Natural killer cell treated with Interleukin-12 subunit alpha and Interleukin-12 subunit beta and Interleukin-15 and Interleukin-18, amount 100 ng/mL, for 72 hours (primary cell): ENCODE results near the gene OAF. TPM values are rescaled to one million over a fixed set of nuclear protein-coding genes. Genes with fewer than 3 reads are reported as not detected.

Experiments used
- ATAC-seq, 2 donors: fragments of 150-1000 bp; cut with Tn5 transposase in 1 of 2; sonication (Bioruptor Pico), chemical (Tn5 transposase) in 1 of 2; 2 replicates each; pipeline ENCODE4 v1.10.0; 2021
- DNase-seq: peaks from one replicate; pipeline ENCODE4 v3.0.0; 2022; ENCODE audit warnings: low spot score
- H3K27ac Mint-ChIP-seq, 2 donors: 1 replicate in 1 of 2; 2 replicates in 1 of 2; pipeline ENCODE4 v1.8.0; 2022; ENCODE audit warnings: mixed read lengths in 2 of 2, mild to moderate bottlenecking in 1 of 2, moderate library complexity in 1 of 2
- H3K27me3 Mint-ChIP-seq, 2 donors: 1 replicate in 1 of 2; 2 replicates in 1 of 2; pipeline ENCODE4 v1.8.0; 2022; ENCODE audit warnings: mixed read lengths in 2 of 2
- H3K36me3 Mint-ChIP-seq: one replicate; pipeline ENCODE4 v1.8.0; 2022; ENCODE audit warnings: mixed read lengths
- H3K4me1 Mint-ChIP-seq, 2 donors: 1 replicate in 1 of 2; 2 replicates in 1 of 2; pipeline ENCODE4 v1.8.0; 2022; ENCODE audit warnings: low read depth in 2 of 2, mixed read lengths in 2 of 2, mild to moderate bottlenecking in 1 of 2
- H3K4me3 Mint-ChIP-seq: one replicate; pipeline ENCODE4 v1.8.0; 2022; ENCODE audit warnings: mixed read lengths
- H3K9me3 Mint-ChIP-seq: 2 replicates; pipeline ENCODE4 v1.8.0; 2022; ENCODE audit warnings: mixed read lengths
- total RNA-seq, 2 donors: library from RNA; stranded (reverse); gene quantifications; one replicate each; pipeline ENCODE4 v1.2.3, GENCODE V29; 2022

Gene OAF
- total RNA-seq, 2 donors from 2014 or later: 1.1 to 1.9 TPM

- H3K4me3 Mint-ChIP-seq: no peak overlapping the region
- H3K36me3 Mint-ChIP-seq: no peaks in the 10 kb centered on the region
- peaks cover 19 to 25% of the 10 kb centered on the region in 2 donors for H3K27me3 Mint-ChIP-seq
- H3K27ac Mint-ChIP-seq: no peak overlapping the region
- H3K9me3 Mint-ChIP-seq: no peaks in the 10 kb centered on the region
- ATAC-seq (no peak), DNase-seq (no peak)
- H3K4me1 Mint-ChIP-seq: no peaks in the 10 kb centered on the region
Observed at GRCh38 chr11:120201653-120202052, 9.2 kb upstream of the OAF start.

- H3K36me3 Mint-ChIP-seq: no peaks in the 10 kb centered on the region
- no peak for ATAC-seq
- H3K27me3 Mint-ChIP-seq: peaks cover 36 to 44% of the 10 kb centered on the region in 2 donors
- no peaks in the 10 kb centered on the region for H3K9me3 Mint-ChIP-seq
- no peak for DNase-seq
- H3K4me1 Mint-ChIP-seq: peaks cover 12% of the 10 kb centered on the region in 2 donors
- H3K27ac Mint-ChIP-seq: no peak overlapping the region
- H3K4me3 Mint-ChIP-seq: no peak overlapping the region
Observed at GRCh38 chr11:120203626-120204025, 7.2 kb upstream of the OAF start.

GRCh38 chr11:120205596-120206161, 5.2 kb upstream of the OAF start:
- H3K4me3 Mint-ChIP-seq: no peak overlapping the region
- peaks cover 29 to 46% of the 10 kb centered on the region in 2 donors for H3K27me3 Mint-ChIP-seq
- no peak for DNase-seq
- no peaks in the 10 kb centered on the region for H3K9me3 Mint-ChIP-seq
- ATAC-seq: no peak
- no peak overlapping the region for H3K27ac Mint-ChIP-seq
- no peaks in the 10 kb centered on the region for H3K36me3 Mint-ChIP-seq
- H3K4me1 Mint-ChIP-seq: peaks cover 20 to 22% of the 10 kb centered on the region in 2 donors

- DNase-seq (no peak), ATAC-seq (no peak)
- H3K36me3 Mint-ChIP-seq: no peaks in the 10 kb centered on the region
- no peak overlapping the region for H3K4me3 Mint-ChIP-seq
- H3K27ac Mint-ChIP-seq: no peak overlapping the region
- peaks cover 32 to 37% of the 10 kb centered on the region in 2 donors for H3K27me3 Mint-ChIP-seq
- H3K9me3 Mint-ChIP-seq: no peaks in the 10 kb centered on the region
- peaks cover 25 to 27% of the 10 kb centered on the region in 2 donors for H3K4me1 Mint-ChIP-seq
Observed at GRCh38 chr11:120207512-120207911, 3.3 kb upstream of the OAF start.

- Mint-ChIP-seq H3K4me3 (no peak overlapping the region), H3K9me3 (no peaks in the 10 kb centered on the region), H3K4me1 (peaks cover 25 to 27% of the 10 kb centered on the region in 2 donors), H3K27ac (no peak overlapping the region), H3K27me3 (peaks cover 32 to 37% of the 10 kb centered on the region in 2 donors), H3K36me3 (no peaks in the 10 kb centered on the region)
- ATAC-seq: no peak
- DNase-seq: no peak
Observed at GRCh38 chr11:120208001-120208441, 2.8 kb upstream of the OAF start.

GRCh38 chr11:120208777-120209176, 2.1 kb upstream of the OAF start:
- peaks cover 25 to 27% of the 10 kb centered on the region in 2 donors for H3K4me1 Mint-ChIP-seq
- no peaks in the 10 kb centered on the region for H3K36me3 Mint-ChIP-seq
- DNase-seq (no peak), ATAC-seq (no peak)
- H3K9me3 Mint-ChIP-seq: no peaks in the 10 kb centered on the region
- H3K27ac Mint-ChIP-seq: no peak overlapping the region
- H3K27me3 Mint-ChIP-seq: peaks cover 32 to 37% of the 10 kb centered on the region in 2 donors
- peak overlapping the region; percentile 18 for H3K4me3 Mint-ChIP-seq

- peak overlapping the region; percentile 28 to 64 for H3K27ac Mint-ChIP-seq
- H3K4me3 Mint-ChIP-seq: peak overlapping the region; percentile 92
- peaks cover 30 to 34% of the 10 kb centered on the region in 2 donors for H3K27me3 Mint-ChIP-seq
- no peak for DNase-seq
- peaks cover 25 to 27% of the 10 kb centered on the region in 2 donors for H3K4me1 Mint-ChIP-seq
- no peaks in the 10 kb centered on the region for H3K36me3 Mint-ChIP-seq
- no peak for ATAC-seq
- no peaks in the 10 kb centered on the region for H3K9me3 Mint-ChIP-seq
Observed at GRCh38 chr11:120209746-120210625, 846 bp upstream of the OAF start.

- Mint-ChIP-seq H3K36me3 (no peaks in the 10 kb centered on the region), H3K4me3 (peak overlapping the region; percentile 92), H3K27ac (no peak overlapping the region), H3K4me1 (peaks cover 25 to 27% of the 10 kb centered on the region in 2 donors), H3K27me3 (peaks cover 23% of the 10 kb centered on the region in 2 donors), H3K9me3 (no peaks in the 10 kb centered on the region)
- ATAC-seq (no peak), DNase-seq (no peak)
Observed at GRCh38 chr11:120211522-120212258, 858 bp downstream of the OAF start.

- DNase-seq (no peak), ATAC-seq (no peak)
- no peak overlapping the region for H3K4me3 Mint-ChIP-seq
- H3K9me3 Mint-ChIP-seq: no peaks in the 10 kb centered on the region
- no peak overlapping the region for H3K27ac Mint-ChIP-seq
- H3K36me3 Mint-ChIP-seq: no peaks in the 10 kb centered on the region
- H3K4me1 Mint-ChIP-seq: peaks cover 25 to 27% of the 10 kb centered on the region in 2 donors
- peaks cover 16 to 20% of the 10 kb centered on the region in 2 donors for H3K27me3 Mint-ChIP-seq
Observed at GRCh38 chr11:120212259-120212878, 1.5 kb downstream of the OAF start.

- no peak for DNase-seq
- Mint-ChIP-seq H3K9me3 (no peaks in the 10 kb centered on the region), H3K27me3 (peaks cover 10 to 14% of the 10 kb centered on the region in 2 donors), H3K36me3 (no peaks in the 10 kb centered on the region), H3K27ac (no peak overlapping the region), H3K4me1 (peaks cover 20 to 22% of the 10 kb centered on the region in 2 donors), H3K4me3 (no peak overlapping the region)
- ATAC-seq: no peak
Observed at GRCh38 chr11:120212926-120213325, 2.1 kb downstream of the OAF start.

- ATAC-seq: no peak
- no peak overlapping the region for H3K4me3 Mint-ChIP-seq
Observed at GRCh38 chr11:120214581-120214980, 3.7 kb downstream of the OAF start.

GRCh38 chr11:120215634-120216033, 4.8 kb downstream of the OAF start:
- Mint-ChIP-seq H3K4me1 (peaks cover 4 to 5% of the 10 kb centered on the region in 2 donors), H3K36me3 (no peaks in the 10 kb centered on the region), H3K4me3 (no peak overlapping the region), H3K27ac (no peak overlapping the region), H3K9me3 (no peaks in the 10 kb centered on the region), H3K27me3 (peaks cover 0 to 5% of the 10 kb centered on the region in 2 donors)
- ATAC-seq: no peak
- DNase-seq: no peak

More at GRCh38 chr11:120214581-120214980, 3.7 kb downstream of the OAF start:
- Mint-ChIP-seq H3K4me1 (peaks cover 11 to 14% of the 10 kb centered on the region in 2 donors), H3K36me3 (no peaks in the 10 kb centered on the region), H3K27me3 (peaks cover 0 to 5% of the 10 kb centered on the region in 2 donors), H3K9me3 (no peaks in the 10 kb centered on the region), H3K27ac (no peak overlapping the region)
- DNase-seq: no peak

- no peak overlapping the region for H3K27ac Mint-ChIP-seq
- no peak overlapping the region for H3K4me3 Mint-ChIP-seq
- no peak for DNase-seq
- no peak for ATAC-seq
- no peaks in the 10 kb centered on the region for H3K36me3 Mint-ChIP-seq
- no peaks in the 10 kb centered on the region for H3K9me3 Mint-ChIP-seq
- peaks cover 3 to 4% of the 10 kb centered on the region in 2 donors for H3K4me1 Mint-ChIP-seq
- peaks cover 0 to 4% of the 10 kb centered on the region in 2 donors for H3K27me3 Mint-ChIP-seq
Observed at GRCh38 chr11:120216426-120217102, 5.7 kb downstream of the OAF start.
